Stimulated activated CD4-positive, alpha-beta T cell treated with anti-CD3 and anti-CD28 coated beads, TNF-alpha, amount 100 ng/mL, for 48 hours (primary cell): ENCODE data around the gene ZNF275.
"Not testable (repeated sequence)": the region's sequence is repeated elsewhere in the genome, so short reads cannot be mapped to it uniquely, and the experiment has no call there.

Source experiments
- DNase-seq, 3 donors: peaks; one replicate each; pipeline ENCODE4 v3.0.0-alpha.2; 2020; ENCODE audit warnings: low read depth in 3 of 3

The ZNF275 gene

GRCh38 chrX:153361781-153362397 is 27.9 kb downstream of the ZNF275 start:
- DNase-seq, result no peak

- DNase-seq, result no peak
Measured at GRCh38 chrX:153365670-153366069, 31.7 kb downstream of the ZNF275 start.

- DNase-seq, result no peak
Measured at GRCh38 chrX:153366119-153366518, 32.2 kb downstream of the ZNF275 start.

- DNase-seq, result no peak
Measured at GRCh38 chrX:153366878-153367538, 33.1 kb downstream of the ZNF275 start.

- no peak for DNase-seq
Measured at GRCh38 chrX:153370293-153371055, 36.5 kb downstream of the ZNF275 start.

- DNase-seq, result no peak
Measured at GRCh38 chrX:153371256-153371655, 37.3 kb downstream of the ZNF275 start.

- DNase-seq, result no peak
Measured at GRCh38 chrX:153372949-153373348, 39.0 kb downstream of the ZNF275 start.

GRCh38 chrX:153374426-153374825 is 40.5 kb downstream of the ZNF275 start:
- DNase-seq, result no peak

GRCh38 chrX:153375571-153375970 is 41.6 kb downstream of the ZNF275 start:
- DNase-seq, result no peak

GRCh38 chrX:153377727-153378126 is 43.8 kb downstream of the ZNF275 start:
- DNase-seq, result no peak

- DNase-seq, result no peak
Measured at GRCh38 chrX:153378607-153379006, 44.7 kb downstream of the ZNF275 start.

GRCh38 chrX:153379508-153379907 is 45.6 kb downstream of the ZNF275 start:
- no peak for DNase-seq

- no peak for DNase-seq
Measured at GRCh38 chrX:153379971-153380581, 46.1 kb downstream of the ZNF275 start.

- DNase-seq, result no peak
Measured at GRCh38 chrX:153380691-153381090, 46.7 kb downstream of the ZNF275 start.

GRCh38 chrX:153381684-153382532 is 48.0 kb downstream of the ZNF275 start:
- DNase-seq, result peak in 1 of 3 donors; percentile 13

- no peak for DNase-seq
Measured at GRCh38 chrX:153382563-153383482, 48.9 kb downstream of the ZNF275 start.

- DNase-seq, result no peak
Measured at GRCh38 chrX:153384390-153384789, 50.4 kb downstream of the ZNF275 start.

- not testable (repeated sequence) for DNase-seq
Measured at GRCh38 chrX:153384973-153385372, 51.0 kb downstream of the ZNF275 start.

GRCh38 chrX:153386097-153386496 is 52.1 kb downstream of the ZNF275 start:
- DNase-seq, result no peak

- no peak for DNase-seq
Measured at GRCh38 chrX:153387345-153387744, 53.4 kb downstream of the ZNF275 start.
